Stimulated activated CD4-positive, alpha-beta T cell treated with anti-CD3 and anti-CD28 coated beads, TNF-alpha, amount 100 ng/mL, for 24 hours (primary cell): ENCODE data around the gene SCN1B.
"Not testable (repeated sequence)": the region's sequence is repeated elsewhere in the genome, so short reads cannot be mapped to it uniquely, and the experiment has no call there.

Experiments
- DNase-seq, 3 experiments: peaks; one replicate each; pipeline ENCODE4 v3.0.0-alpha.2; 2020; ENCODE audit warnings: low read depth in 3 of 3

The SCN1B gene

GRCh38 chr19:35015954-35016351 lies 14.3 kb upstream of the SCN1B start:
- DNase-seq = no peak

DNA sequence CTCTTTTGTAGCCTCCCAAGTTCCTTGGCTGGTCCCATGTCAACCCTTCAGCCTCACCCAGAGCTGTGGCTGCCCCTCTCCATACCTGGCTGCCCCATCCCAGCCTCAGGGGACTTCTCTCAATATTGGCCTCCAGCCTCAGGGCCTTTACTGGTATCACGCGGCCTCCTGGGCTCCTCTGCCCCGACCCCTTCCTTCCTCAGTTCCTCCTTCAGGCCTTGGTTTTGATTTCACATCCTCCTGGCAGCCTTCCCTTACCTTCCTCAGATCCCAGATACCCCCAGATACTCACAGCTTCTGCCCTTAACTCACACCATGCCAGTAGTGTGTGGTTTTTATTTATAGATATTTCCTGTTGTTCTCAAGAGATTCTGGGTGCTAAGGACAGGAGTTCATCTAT lies 12.8 kb upstream of the SCN1B start:
- DNase-seq = no peak

DNA sequence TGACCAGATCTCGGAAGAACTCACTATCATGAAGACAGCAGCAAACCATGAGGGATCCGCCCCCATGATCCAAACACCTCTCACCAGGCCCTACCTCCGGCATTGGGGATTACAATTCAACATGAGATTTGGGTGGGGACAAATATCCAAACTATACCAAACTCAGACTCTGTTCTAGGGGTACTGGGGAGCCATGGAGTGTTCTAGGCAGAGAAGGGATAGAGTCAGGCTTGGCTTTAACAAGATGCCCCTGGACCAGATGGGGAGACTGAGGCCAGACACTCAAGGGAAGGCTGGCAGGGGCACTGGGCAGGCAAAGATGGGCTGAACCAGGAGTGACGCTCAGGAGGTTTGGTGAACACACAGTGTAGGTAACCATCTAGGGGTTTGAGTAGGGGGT lies 11.9 kb upstream of the SCN1B start:
- DNase-seq = no peak

DNA sequence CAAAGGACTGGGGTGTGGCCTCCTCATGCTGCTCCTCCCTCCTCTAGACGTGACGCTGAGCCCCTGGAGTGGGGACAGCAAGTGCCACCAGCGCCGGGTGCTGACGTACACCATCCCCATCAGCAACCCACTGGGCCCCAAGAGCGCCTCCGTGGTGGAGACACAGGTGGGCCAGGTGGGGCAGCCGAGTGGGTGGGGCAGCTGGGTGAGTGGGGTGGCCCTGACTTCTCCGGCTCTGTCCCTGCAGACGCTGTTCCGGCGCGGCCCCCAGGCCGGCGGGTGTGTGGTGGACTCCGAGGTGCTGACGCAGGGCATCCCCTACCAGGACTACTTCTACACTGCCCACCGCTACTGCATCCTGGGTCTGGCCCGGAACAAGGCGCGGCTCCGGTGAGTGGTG lies 11.1 kb upstream of the SCN1B start:
- no peak for DNase-seq

- DNase-seq = no peak
These were observed 9.3 kb upstream of the SCN1B start for GRCh38 chr19:35021016-35021415.

- DNase-seq = no peak
These were observed 8.7 kb upstream of the SCN1B start for GRCh38 chr19:35021596-35021995.

- DNase-seq = no peak
These were observed 7.8 kb upstream of the SCN1B start for GRCh38 chr19:35022460-35022859.

DNA sequence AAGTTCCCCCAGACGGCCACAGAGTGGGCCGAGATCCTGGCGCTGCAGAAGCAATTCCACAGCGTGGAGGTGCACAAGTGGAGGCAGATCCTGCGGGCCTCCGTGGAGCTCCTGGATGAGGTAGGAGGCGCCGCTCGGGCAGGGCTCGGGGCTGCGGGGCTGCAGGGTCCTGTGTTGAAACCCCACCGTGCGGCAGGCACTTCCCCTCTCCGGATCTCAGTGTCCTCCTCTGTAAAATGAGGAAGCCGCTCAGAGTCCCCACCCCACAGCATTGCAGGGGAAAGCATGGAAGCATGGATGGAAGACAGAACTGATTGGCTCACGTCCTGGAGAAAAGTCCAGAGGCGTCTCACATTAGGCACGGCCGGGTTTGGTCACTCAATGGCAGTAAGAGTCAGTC lies 6.8 kb upstream of the SCN1B start:
- DNase-seq = no peak

DNA sequence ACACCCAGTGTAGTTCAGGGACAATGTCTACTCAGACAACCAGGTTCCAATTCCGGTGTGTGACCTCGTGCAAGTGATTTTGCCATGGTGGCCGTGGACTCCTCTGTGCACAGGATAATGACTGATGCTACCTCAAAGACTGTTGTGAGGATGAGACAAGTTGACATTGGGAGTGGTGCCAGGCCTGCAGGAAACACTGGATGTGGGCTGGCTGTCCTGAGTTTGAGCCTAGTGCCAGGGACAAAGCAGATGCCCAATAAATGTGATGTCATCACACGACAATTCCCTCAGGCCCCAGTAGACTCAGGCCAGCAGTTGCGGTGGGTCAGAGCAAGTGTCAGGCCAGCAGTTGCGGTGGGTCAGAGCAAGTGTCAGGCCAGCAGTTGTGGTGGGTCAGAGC lies 6.2 kb upstream of the SCN1B start:
- DNase-seq = no peak

GRCh38 chr19:35025969-35026368 lies 4.3 kb upstream of the SCN1B start:
- DNase-seq = no peak

- no peak for DNase-seq
These were observed 3.9 kb upstream of the SCN1B start for GRCh38 chr19:35026418-35026817.

GRCh38 chr19:35027009-35027408 lies 3.3 kb upstream of the SCN1B start:
- DNase-seq = no peak

DNA sequence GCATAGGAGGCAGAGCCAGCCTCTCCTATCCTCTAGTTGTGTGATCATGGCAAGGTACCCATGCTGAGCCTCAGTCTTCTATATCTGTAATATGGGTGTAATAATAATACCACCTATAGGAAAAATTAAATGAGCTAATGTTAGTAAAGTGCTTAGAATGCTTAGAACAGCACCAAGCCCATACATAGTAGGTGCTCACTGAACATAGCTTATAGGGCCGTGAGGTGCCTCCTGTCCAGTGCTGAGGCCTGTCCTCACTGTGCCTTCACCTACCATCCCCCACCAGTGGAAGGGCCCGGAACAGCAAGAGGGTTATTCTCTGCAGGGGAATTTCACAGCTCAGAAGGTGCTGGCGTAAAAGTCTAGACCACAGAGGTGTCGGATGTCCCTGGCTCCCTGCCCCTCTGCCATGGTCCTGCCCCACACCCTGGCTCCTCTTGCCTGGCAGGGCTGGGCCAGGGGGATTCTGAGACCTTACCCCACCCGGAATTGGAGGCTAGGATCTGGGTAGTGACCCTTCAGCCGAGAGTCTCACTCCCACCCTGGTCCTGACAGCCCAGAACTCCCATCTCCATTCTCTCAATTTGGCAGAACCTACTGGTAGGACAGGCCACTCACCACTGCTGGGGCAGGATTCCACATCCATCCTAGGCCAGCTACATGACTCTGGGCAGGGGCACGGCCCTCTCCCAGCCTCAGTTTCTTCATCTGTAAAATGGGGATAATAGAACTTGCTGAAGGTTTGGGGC lies 2.2 kb upstream of the SCN1B start:
- DNase-seq = no peak

DNA sequence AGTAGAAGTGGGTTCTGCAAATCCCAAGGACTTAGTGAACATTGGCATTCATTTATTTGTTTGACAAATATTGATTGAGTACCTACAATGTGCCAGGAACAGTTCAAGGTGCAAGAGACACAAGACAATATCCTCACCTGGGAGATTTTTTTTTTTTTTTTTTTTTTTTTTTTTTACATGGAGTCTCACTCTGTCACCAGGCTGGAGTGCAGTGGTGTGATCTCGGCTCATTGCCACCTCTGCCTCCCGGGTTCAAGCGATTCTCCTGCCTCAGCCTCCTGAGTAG lies 1.7 kb upstream of the SCN1B start:
- DNase-seq = not testable (repeated sequence)

DNA sequence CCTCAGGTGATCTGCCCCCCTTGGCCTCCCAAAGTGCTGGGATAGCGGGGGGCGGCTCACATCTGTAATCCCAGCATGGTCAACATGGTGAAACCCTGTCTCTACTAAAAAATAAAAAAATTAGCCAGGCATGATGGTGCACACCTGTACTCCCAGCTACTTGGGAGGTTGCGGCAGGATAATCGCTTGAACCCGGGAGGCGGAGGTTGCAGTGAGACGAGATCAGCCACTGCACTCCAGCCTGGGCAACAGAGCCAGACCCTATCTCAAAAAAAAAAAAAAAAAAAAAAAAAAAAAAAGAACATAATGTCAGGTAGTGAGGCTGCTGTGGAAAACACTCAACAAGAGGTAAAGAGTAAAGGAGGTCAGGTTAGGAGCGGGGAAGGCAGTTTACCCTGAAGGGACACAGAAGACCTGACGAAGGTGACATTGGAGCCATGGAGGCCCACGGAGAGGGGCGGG lies 964 bp upstream of the SCN1B start:
- not testable (repeated sequence) for DNase-seq

GRCh38 chr19:35029737-35030256 lies 473 bp upstream of the SCN1B start:
- no peak for DNase-seq

DNA sequence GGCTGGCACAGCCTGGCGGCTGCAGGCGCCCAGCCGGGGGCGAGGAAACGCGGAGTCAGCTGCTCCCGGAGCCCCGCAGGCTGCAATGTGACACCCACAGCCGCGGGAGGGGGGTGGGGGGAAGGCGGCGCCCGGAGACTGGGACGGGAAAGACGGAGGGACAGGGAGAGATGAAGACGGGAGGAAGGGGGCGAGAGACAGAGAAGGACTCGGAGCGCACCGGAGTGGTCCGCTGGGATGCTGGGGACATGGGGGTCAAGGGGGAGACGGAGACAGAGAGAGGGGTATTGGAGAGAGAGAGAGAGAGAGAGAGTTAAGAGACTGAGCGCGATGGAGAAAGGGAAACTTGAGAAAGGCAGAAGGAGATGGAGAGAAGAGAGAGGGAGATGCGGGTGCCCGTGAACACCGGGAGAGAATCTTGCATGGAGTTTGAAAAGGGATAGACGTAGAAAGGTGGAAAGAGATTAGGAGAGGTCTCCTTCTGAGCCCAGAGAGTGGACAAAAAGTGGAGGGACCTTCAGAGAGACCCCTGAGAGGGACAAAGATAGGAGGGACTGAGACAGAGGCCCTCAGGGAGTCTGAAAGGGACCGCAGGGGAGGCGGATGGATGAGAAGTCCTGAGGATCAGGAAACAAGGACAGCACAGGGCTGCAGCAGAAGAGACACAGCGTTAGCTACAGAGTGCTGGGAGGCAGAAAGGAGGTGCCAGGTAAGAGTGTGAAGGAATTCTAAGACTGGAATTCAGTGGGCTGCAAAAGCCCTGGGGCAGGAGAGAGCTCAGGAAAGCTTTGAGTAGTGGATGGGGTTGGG lies 1.0 kb downstream of the SCN1B start:
- DNase-seq = no peak

GRCh38 chr19:35032356-35032865 lies 2.1 kb downstream of the SCN1B start:
- no peak for DNase-seq

GRCh38 chr19:35033067-35034004 lies 3.1 kb downstream of the SCN1B start:
- DNase-seq = no peak

DNA sequence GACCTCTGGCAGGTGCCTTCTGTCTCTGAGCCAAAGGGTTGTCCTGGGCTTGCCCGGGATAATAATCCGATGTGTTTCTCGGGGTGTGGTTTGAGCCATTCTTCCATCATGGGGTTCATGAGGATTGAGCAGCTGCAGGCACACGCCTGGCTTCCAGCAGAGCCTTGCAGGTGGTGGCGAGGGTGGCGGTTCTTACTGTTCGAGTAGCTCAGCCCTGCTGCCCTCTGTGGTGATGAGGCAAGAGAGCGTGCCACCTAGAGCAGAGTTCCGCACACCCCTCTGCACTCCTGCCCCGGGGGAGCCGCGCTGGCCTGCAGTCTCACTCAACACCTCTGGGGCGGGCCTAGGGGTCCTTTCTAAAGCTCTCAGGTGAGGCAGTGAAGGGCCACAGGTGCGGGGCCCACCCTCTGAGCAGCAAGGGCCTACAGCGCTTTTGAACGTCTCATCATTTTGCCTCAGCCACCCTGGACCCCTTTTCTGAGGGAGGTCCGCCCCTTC lies 3.8 kb downstream of the SCN1B start:
- DNase-seq = no peak

GRCh38 chr19:35034588-35035382 lies 4.5 kb downstream of the SCN1B start:
- no peak for DNase-seq
